Activated CD4-positive, CD25-positive, alpha-beta regulatory T cell treated with anti-CD3 and anti-CD28 coated beads, Interleukin-2, amount 50 U/mL, for 16 hours (primary cell): ENCODE data around the gene MYL4.

Experiments
- DNase-seq: peaks from one replicate; pipeline ENCODE4 v3.0.0-alpha.2; 2020; ENCODE audit warnings: low read depth, low spot score

MYL4 gene

DNA sequence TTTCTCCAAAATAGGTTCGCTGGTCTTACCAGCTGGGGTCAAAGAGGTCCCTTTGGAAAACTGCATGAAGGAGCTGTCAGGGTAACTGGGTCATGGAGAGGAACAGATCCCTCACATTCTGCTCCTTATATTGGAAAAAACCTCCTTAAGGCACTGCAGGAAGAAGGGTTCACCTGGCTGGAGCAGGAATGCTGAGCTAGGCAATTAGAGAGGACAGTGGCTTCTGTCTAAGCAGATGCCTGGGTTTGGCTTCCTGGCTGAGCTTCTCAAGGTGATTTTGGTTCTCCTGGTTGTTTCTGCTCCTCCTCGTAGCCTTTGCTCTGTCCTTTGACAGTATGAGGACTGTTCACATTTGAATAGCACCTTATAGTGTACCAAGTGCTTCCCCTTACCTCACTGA, 64.1 kb downstream of the MYL4 start:
- no peak for DNase-seq
